Adrenal gland (tissue), 12 donors: Measurements from ENCODE around the gene PDGFC. TPM values are rescaled to one million over a fixed set of nuclear protein-coding genes. Genes with fewer than 3 reads are reported as not detected.
A peak's percentile ranks its signal among the peaks of the same experiment; 100 is the strongest.

ENCODE experiments used
- DNase-seq, 7 donors: peaks; one replicate each; pipeline ENCODE4 v3.0.0-alpha.2; 2019 to 2020
- H3K27ac ChIP-seq, 5 donors: fragments of 200-600 bp; sonication (generic) in 4 of 5; 1 replicate in 3 of 5; 2 replicates in 2 of 5; pipeline versions ENCODE4 v1.5.1 to v1.8.0; 2016 to 2020; ENCODE audit warnings: mild to moderate bottlenecking in 1 of 5
- H3K27me3 ChIP-seq: fragments of 200-600 bp; 2 replicates; pipeline ENCODE4 v1.8.0; 2021
- H3K36me3 ChIP-seq, 2 donors: fragments of 200-600 bp; replicated peaks in 1 of 2; 1 replicate in 1 of 2; 2 replicates in 1 of 2; pipeline versions ENCODE4 v1.5.1 to v1.8.0; 2018 to 2022
- H3K4me1 ChIP-seq, 2 donors: fragments of 200-600 bp; replicated peaks in 1 of 2; 1 replicate in 1 of 2; 2 replicates in 1 of 2; pipeline versions ENCODE4 v1.5.1 to v1.8.0; 2018 to 2021
- H3K4me3 ChIP-seq, 4 donors: fragments of 200-600 bp; sonication (generic) in 3 of 4; one replicate each; pipeline ENCODE4 v1.5.1; 2016 to 2018
- H3K9me3 ChIP-seq, 3 donors: fragments of 200-600 bp; sonication (generic) in 1 of 3; replicated peaks in 1 of 3; 1 replicate in 2 of 3; 2 replicates in 1 of 3; pipeline versions ENCODE4 v1.5.1 to v1.8.0; 2016 to 2021
- POLR2A ChIP-seq, 2 donors: fragments of 450-650 bp; IDR thresholded peaks; one replicate each; pipeline ENCODE4 v1.6.1; 2017; ENCODE audit warnings: antibody characterized with exemption in 2 of 2, mild to moderate bottlenecking in 2 of 2, moderate library complexity in 1 of 2
- WGBS, 4 donors: extraction: QIAGEN DNeasy Blood & Tissue Kit in 2 of 4; methylation state at CpG; one replicate each; pipeline versions ENCODE4 v1.1.5 to v1.1.7; 2013 to 2017; 5-methylcytosine and 5-hydroxymethylcytosine counted together
- intact Hi-C, 2 donors: fragments of 100-400 bp; cut with DNase I; formaldehyde crosslinking; loops; one replicate each; pipeline versions ENCODE4 v1.14.1 to v1.15.0; 2022 to 2023
- polyA plus RNA-seq, 3 donors: library from polyadenylated mRNA; stranded (reverse); fragments of 200-250 nt in 2 of 3; fragments of 350-450 nt in 1 of 3; fragmentation: Illumina TruSeq in 1 of 3; extraction: RNeasy Lipid Tissue Mini Kit (QIAGEN cat#74804) in 1 of 3; gene quantifications; one replicate each; pipeline ENCODE4 v1.2.3, GENCODE V29; 2013 to 2014
- total RNA-seq, 9 donors: library from RNA; depleted of rRNA in 4 of 9; stranded (reverse); fragments of >200 nt in 4 of 9; fragments of 120-200 nt in 1 of 9; fragmentation: NEBNext Ultra II Directional in 1 of 9; extraction: Animal tissue kit (Norgen Biotek cat#: 25700) in 1 of 9; gene quantifications; one replicate each; pipeline versions ENCODE4 v1.1.0 to v1.2.4, GENCODE V29; 2013 to 2023
- TF ChIP-seq, protein P1 (sequence below), 6 experiments: fragments of 450-650 bp in 4 of 6; fragments of 200-600 bp in 2 of 6; sonication (generic) in 1 of 6; IDR thresholded peaks; 1 replicate in 5 of 6; 2 replicates in 1 of 6; pipeline versions ENCODE4 v1.5.1 to v1.8.0; 2016 to 2021; ENCODE audit warnings: antibody characterized with exemption in 6 of 6, mild to moderate bottlenecking in 2 of 6, moderate library complexity in 1 of 6
- donor health status: healthy with polysubstance abuse.
- donor health status: Bipolar disorder and iron deficiency.
- donor health status: DM: yes; HTN: yes; CAD: no.
- donor health status: DM: no; HTN: no; CAD: no.
- donor health status: DM: no; HTN: no; CAD: no.
- donor health status: DM: yes; HTN: yes; CAD: no.

PDGFC gene
- total and polyA plus RNA-seq, 12 donors: 6.0 to 77.2 (median 45.4) TPM

GRCh38 chr4:156983366-156983765 is 11.8 kb upstream of the PDGFC start:
- TF ChIP-seq POLR2A (IDR thresholded peaks at IDR 0.05): no peak
- TF ChIP-seq, protein P1, sequence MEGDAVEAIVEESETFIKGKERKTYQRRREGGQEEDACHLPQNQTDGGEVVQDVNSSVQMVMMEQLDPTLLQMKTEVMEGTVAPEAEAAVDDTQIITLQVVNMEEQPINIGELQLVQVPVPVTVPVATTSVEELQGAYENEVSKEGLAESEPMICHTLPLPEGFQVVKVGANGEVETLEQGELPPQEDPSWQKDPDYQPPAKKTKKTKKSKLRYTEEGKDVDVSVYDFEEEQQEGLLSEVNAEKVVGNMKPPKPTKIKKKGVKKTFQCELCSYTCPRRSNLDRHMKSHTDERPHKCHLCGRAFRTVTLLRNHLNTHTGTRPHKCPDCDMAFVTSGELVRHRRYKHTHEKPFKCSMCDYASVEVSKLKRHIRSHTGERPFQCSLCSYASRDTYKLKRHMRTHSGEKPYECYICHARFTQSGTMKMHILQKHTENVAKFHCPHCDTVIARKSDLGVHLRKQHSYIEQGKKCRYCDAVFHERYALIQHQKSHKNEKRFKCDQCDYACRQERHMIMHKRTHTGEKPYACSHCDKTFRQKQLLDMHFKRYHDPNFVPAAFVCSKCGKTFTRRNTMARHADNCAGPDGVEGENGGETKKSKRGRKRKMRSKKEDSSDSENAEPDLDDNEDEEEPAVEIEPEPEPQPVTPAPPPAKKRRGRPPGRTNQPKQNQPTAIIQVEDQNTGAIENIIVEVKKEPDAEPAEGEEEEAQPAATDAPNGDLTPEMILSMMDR (IDR thresholded peaks at IDR 0.05): peak in 5 of 6 experiments; percentile 16 to 43 (median 31)
- Histone ChIP-seq H3K27me3 (no peaks in the 10 kb centered on the region), H3K4me3 (no peak overlapping the region), H3K4me1 (no peaks in the 10 kb centered on the region), H3K36me3 (no peaks in the 10 kb centered on the region), H3K9me3 (no peaks in the 10 kb centered on the region), H3K27ac (no peak overlapping the region)
- 53 to 65% (median 59%) methylated on average over 1 of the region's 1 CpG for WGBS, 4 donors
- intact Hi-C loops: no loop called here
- no peak for DNase-seq

GRCh38 chr4:156981262-156981769 is 9.7 kb upstream of the PDGFC start:
- Histone ChIP-seq H3K4me1 (no peaks in the 10 kb centered on the region), H3K27me3 (no peaks in the 10 kb centered on the region), H3K27ac (no peak overlapping the region), H3K9me3 (no peaks in the 10 kb centered on the region), H3K4me3 (no peak overlapping the region), H3K36me3 (no peaks in the 10 kb centered on the region)
- TF ChIP-seq, protein P1 (IDR thresholded peaks at IDR 0.05): no peak
- TF ChIP-seq POLR2A (IDR thresholded peaks at IDR 0.05): no peak
- no peak for DNase-seq
- WGBS, 4 donors: 59 to 75% (median 71%) methylated on average over 3 of the region's 3 CpGs
- intact Hi-C loops: no loop called here

- no peak for TF ChIP-seq POLR2A (IDR thresholded peaks at IDR 0.05)
- TF ChIP-seq, protein P1 (IDR thresholded peaks at IDR 0.05): no peak
- intact Hi-C loops: no loop called here
- 72 to 92% (median 76%) methylated on average over 6 of the region's 6 CpGs for WGBS, 4 donors
- Histone ChIP-seq H3K27me3 (no peaks in the 10 kb centered on the region), H3K4me3 (no peak overlapping the region), H3K27ac (no peak overlapping the region), H3K4me1 (no peaks in the 10 kb centered on the region), H3K9me3 (no peaks in the 10 kb centered on the region), H3K36me3 (no peaks in the 10 kb centered on the region)
- no peak for DNase-seq
Measured at GRCh38 chr4:156977435-156978160, 6.0 kb upstream of the PDGFC start.

GRCh38 chr4:156976147-156976546 is 4.5 kb upstream of the PDGFC start:
- DNase-seq: no peak
- Histone ChIP-seq H3K27ac (no peak overlapping the region), H3K4me1 (no peaks in the 10 kb centered on the region), H3K27me3 (no peaks in the 10 kb centered on the region), H3K4me3 (no peak overlapping the region), H3K9me3 (no peaks in the 10 kb centered on the region), H3K36me3 (no peaks in the 10 kb centered on the region)
- TF ChIP-seq POLR2A (IDR thresholded peaks at IDR 0.05): no peak
- TF ChIP-seq, protein P1 (IDR thresholded peaks at IDR 0.05): no peak
- 89 to 94% (median 93%) methylated on average over 2 of the region's 2 CpGs for WGBS, 4 donors
- intact Hi-C loops: no loop called here
